IPS-18a (cell line): ENCODE results near the gene CNTN1.

ENCODE experiments used
- H3K27ac ChIP-seq: one replicate; pipeline ENCODE4 v1.5.1; 2013; ENCODE audit warnings: low read length
- H3K27me3 ChIP-seq: one replicate; pipeline ENCODE4 v1.6.1; 2013; ENCODE audit warnings: mild to moderate bottlenecking, low read length; ENCODE audit not compliant: control insufficient read depth, insufficient read depth
- H3K36me3 ChIP-seq: one replicate; pipeline ENCODE4 v1.6.1; 2013; ENCODE audit warnings: low read depth, low read length; ENCODE audit not compliant: control insufficient read depth
- H3K4me1 ChIP-seq: one replicate; pipeline ENCODE4 v1.6.1; 2013; ENCODE audit warnings: low read depth, low read length; ENCODE audit not compliant: control insufficient read depth
- H3K4me3 ChIP-seq: one replicate; pipeline ENCODE4 v1.5.1; 2013; ENCODE audit warnings: low read length
- H3K9ac ChIP-seq: one replicate; pipeline ENCODE4 v1.6.1; 2013; ENCODE audit warnings: mild to moderate bottlenecking, low read length, moderate library complexity
- H3K9me3 ChIP-seq: one replicate; pipeline ENCODE4 v1.6.1; 2013; ENCODE audit warnings: low read depth, low read length; ENCODE audit not compliant: control insufficient read depth

The CNTN1 gene

DNA sequence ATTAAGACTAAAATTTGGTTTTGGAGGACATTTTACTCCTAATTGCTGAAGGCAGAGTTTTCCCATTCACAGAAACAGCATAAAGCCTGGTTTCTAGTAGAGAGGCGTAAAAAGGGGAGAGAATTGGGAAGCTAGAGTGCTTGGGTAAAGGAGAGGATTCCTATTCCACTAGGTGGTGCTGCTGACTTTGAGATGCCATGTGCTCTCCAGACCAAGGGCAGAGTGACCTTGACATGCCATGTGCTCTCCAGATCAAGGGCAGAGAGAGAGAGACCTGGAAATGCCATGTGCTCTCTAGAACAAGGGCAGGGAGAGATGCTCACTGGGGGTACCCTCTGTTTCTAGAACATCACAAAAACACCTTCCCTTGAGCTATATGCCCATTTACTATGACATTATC, 319.7 kb downstream of the CNTN1 start:
- Histone ChIP-seq H3K9me3 (peaks cover 47% of the 10 kb centered on the region), H3K36me3 (no peaks in the 10 kb centered on the region), H3K4me1 (no peaks in the 10 kb centered on the region), H3K4me3 (no peak overlapping the region), H3K27ac (no peak overlapping the region), H3K9ac (no peak overlapping the region), H3K27me3 (no peaks in the 10 kb centered on the region)

DNA sequence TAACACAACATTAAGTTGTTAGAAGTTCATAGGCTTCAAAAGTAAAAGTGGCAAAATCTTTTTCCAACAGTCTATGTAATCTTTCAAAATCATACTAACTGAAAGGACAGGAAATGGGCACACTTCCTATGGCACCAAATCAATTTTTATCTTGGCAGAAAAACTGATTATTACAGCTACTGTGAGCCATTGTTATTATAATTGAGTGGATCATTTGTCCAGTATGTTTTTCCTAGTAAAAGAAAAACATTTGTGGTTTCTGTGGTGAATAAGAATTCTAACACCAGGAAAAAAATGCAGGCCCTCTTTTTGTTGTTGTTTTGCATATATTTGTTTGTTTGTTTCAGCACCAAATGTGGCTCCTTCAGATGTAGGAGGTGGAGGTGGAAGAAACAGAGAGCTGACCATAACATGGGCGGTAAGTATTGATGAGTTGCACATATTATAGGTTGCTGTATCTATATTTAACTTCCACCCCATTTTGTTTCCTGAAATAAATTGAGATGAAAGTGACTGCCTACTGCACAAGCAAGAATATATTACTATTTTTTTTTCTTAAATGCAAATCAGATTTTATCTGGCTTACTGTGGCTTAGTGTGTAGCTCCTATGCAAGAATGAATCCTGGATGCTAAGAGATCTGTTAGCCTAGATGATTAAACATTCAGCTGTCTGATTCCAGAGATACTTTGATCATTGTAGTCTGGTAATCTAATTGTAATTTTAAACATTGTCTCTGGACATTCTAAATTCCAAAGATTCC, 321.8 kb downstream of the CNTN1 start:
- Histone ChIP-seq H3K4me1 (no peaks in the 10 kb centered on the region), H3K9me3 (peaks cover 33% of the 10 kb centered on the region), H3K4me3 (no peak overlapping the region), H3K27me3 (no peaks in the 10 kb centered on the region), H3K27ac (no peak overlapping the region), H3K9ac (no peak overlapping the region), H3K36me3 (no peaks in the 10 kb centered on the region)

DNA sequence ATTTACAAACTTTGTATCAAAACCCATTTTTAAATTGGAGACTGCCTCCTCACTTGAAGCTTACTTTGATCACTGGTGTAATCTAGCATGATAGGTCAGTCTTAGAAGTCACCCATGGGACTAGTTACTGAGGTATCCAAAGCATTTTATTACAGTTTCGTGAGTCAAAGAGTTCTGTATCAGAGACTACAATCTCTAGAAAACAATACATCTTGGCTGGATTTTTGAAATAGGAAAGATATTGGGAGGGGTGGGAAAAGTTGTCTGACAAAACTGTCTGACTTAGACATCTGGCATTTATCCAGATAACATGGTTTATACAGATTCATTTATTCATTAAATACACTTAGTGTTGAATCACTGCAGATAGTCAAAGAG, 322.4 kb downstream of the CNTN1 start:
- Histone ChIP-seq H3K4me1 (no peaks in the 10 kb centered on the region), H3K27me3 (no peaks in the 10 kb centered on the region), H3K9me3 (peaks cover 27% of the 10 kb centered on the region), H3K4me3 (no peak overlapping the region), H3K27ac (no peak overlapping the region), H3K36me3 (no peaks in the 10 kb centered on the region), H3K9ac (no peak overlapping the region)

DNA sequence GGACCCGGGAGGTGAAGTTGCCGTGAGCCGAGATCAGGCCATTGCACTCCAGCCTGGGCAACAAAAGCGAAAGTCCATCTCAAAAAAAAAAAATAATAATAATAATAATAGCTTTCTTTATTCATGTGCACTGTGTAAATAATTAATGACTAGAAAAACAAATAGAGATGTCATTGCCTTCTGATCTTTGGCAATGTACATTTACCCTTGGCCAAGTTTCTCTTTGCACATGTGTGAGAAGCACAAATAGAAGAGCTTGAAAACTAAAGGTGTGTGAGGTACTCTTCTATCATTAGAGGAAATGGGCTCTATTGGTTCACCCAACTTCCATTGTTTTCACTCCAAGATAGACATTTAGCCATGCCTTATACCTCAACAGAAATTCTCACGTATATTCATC, 325.8 kb downstream of the CNTN1 start:
- no peaks in the 10 kb centered on the region for H3K36me3 ChIP-seq
- H3K9me3 ChIP-seq: no peaks in the 10 kb centered on the region
- no peak overlapping the region for H3K27ac ChIP-seq
- no peak overlapping the region for H3K9ac ChIP-seq
- no peaks in the 10 kb centered on the region for H3K27me3 ChIP-seq
- H3K4me3 ChIP-seq: no peak overlapping the region
- no peaks in the 10 kb centered on the region for H3K4me1 ChIP-seq

DNA sequence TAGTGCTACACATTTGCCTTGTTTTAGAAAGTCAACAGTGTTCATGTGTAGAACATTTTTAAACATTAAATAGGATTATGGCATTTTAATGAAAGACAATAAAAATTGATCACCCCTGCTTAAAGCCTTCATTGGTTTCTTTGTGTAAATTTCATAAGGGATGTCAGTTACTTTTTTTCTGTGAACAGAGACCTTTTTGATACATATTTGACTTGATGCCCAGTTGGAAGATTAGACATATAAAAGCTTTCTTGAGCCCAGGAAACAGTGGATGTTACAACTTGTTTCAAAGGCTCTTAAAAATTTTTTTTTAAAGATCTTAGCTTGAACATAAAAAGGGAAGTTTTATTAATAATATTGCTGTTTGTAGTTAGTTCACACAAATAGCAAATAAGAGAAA, 327.2 kb downstream of the CNTN1 start:
- H3K36me3 ChIP-seq: no peaks in the 10 kb centered on the region
- H3K27ac ChIP-seq: no peak overlapping the region

DNA sequence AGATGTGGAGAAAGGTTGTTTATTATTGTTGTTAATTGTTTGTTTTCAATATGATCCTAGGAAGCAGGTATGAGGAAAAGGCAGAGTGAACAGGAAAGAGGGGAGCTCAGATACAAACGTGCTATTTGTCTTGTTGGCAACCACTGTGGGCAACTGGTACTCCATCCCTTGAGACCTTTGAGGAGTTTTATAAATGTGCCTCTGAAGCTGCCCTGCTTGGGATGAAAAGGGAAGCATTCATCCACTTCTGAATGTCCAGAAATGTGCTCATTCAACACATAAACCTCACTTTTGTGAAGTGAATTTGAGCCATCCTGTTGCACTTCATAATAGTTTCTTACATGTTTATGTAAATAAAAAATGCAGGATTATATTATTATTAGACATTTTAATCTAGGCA, 331.6 kb downstream of the CNTN1 start:
- H3K4me3 ChIP-seq: no peak overlapping the region
- no peaks in the 10 kb centered on the region for H3K4me1 ChIP-seq
- no peaks in the 10 kb centered on the region for H3K9me3 ChIP-seq
- H3K9ac ChIP-seq: no peak overlapping the region
- no peak overlapping the region for H3K27ac ChIP-seq
- H3K36me3 ChIP-seq: no peaks in the 10 kb centered on the region
- no peaks in the 10 kb centered on the region for H3K27me3 ChIP-seq

More for the DNA sequence above, 327.2 kb downstream of the CNTN1 start:
- H3K27me3 ChIP-seq: no peaks in the 10 kb centered on the region
- H3K4me3 ChIP-seq: no peak overlapping the region
- no peak overlapping the region for H3K9ac ChIP-seq
- H3K9me3 ChIP-seq: no peaks in the 10 kb centered on the region
- H3K4me1 ChIP-seq: no peaks in the 10 kb centered on the region

DNA sequence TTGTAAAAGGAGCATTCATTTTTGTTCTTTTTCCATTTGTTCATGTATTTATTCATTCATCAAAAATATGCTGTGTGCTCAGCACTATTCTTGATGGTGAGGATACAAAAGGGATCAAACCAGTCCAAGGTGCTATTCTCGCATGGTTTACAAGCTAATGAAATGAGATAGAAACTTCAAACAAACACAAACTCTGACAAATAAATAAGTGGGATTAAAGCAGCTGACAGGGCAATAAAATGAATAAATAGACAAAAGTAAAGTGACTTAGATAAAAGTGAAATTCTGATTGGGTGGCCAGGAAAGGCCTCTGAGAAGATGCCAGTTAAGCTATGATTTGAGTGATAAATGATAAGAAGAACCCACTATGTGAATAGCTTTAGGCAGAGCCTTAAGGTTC, 333.9 kb downstream of the CNTN1 start:
- no peak overlapping the region for H3K27ac ChIP-seq
- H3K4me3 ChIP-seq: no peak overlapping the region
- no peaks in the 10 kb centered on the region for H3K9me3 ChIP-seq
- H3K4me1 ChIP-seq: no peaks in the 10 kb centered on the region
- no peak overlapping the region for H3K9ac ChIP-seq
- H3K27me3 ChIP-seq: no peaks in the 10 kb centered on the region
- H3K36me3 ChIP-seq: no peaks in the 10 kb centered on the region

DNA sequence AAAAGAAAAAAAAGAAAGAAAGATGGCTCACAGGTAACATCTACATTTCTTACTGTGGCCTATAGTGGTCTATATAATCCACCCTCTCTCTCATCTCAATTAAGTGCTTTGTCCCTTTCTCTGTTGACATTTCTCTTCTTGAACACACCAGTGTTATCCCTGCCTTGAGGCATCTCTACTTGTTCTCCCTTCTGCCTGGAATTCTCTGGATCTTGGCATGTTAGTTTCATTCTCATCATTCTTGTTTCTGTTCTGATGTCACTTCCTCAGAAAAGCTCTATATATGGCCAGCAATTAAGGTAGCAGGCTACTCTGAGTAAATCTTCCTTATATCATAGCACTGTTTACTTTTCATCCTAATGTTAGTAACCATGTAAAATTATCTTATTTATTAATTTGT, 340.1 kb downstream of the CNTN1 start:
- H3K27me3 ChIP-seq: no peaks in the 10 kb centered on the region
- H3K9ac ChIP-seq: no peak overlapping the region
- H3K4me3 ChIP-seq: no peak overlapping the region
- no peak overlapping the region for H3K27ac ChIP-seq
- no peaks in the 10 kb centered on the region for H3K36me3 ChIP-seq
- H3K9me3 ChIP-seq: no peaks in the 10 kb centered on the region
- no peaks in the 10 kb centered on the region for H3K4me1 ChIP-seq

DNA sequence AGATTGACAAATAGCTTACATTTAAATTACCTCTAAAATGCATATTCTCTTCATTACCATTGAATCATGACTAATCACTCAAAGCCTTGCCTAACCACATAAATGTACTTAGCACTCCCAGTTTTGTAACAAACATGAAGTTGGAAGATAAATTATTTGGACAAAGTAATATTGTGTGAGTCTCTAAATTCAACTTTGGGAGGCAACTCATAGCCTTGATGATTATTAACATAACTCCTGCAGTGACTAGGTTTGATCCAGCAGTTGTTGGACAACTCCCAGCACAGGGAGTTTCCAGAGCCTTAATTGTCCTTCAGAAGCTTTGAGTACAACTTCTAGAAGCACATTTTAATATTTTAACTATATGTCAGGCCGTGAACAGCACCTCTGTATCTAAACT, 342.4 kb downstream of the CNTN1 start:
- H3K27me3 ChIP-seq: no peaks in the 10 kb centered on the region
- H3K9ac ChIP-seq: no peak overlapping the region
- H3K27ac ChIP-seq: no peak overlapping the region
- H3K4me1 ChIP-seq: no peaks in the 10 kb centered on the region
- H3K9me3 ChIP-seq: no peaks in the 10 kb centered on the region
- H3K4me3 ChIP-seq: no peak overlapping the region
- no peaks in the 10 kb centered on the region for H3K36me3 ChIP-seq

DNA sequence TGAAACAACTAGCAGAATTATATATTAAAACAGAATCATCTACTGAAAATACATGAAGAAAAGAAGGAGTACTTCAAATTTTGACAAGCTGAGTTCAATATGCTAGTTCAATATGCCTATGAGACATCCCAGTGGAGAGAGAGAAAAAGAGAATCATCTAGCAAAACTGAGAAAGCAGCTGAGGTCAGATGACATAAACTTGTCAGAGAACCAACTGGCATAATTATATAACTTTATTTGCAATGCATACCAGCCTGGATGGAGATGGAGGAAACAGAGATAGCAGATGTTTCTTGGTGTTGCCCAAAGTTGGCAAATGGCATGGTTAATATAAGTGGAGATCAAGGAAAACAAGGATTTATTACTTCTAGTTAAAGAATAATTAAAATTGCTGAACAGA, 347.2 kb downstream of the CNTN1 start:
- Histone ChIP-seq H3K27me3 (no peaks in the 10 kb centered on the region), H3K9ac (no peak overlapping the region), H3K27ac (no peak overlapping the region), H3K36me3 (no peaks in the 10 kb centered on the region), H3K9me3 (no peaks in the 10 kb centered on the region), H3K4me3 (no peak overlapping the region), H3K4me1 (no peaks in the 10 kb centered on the region)

DNA sequence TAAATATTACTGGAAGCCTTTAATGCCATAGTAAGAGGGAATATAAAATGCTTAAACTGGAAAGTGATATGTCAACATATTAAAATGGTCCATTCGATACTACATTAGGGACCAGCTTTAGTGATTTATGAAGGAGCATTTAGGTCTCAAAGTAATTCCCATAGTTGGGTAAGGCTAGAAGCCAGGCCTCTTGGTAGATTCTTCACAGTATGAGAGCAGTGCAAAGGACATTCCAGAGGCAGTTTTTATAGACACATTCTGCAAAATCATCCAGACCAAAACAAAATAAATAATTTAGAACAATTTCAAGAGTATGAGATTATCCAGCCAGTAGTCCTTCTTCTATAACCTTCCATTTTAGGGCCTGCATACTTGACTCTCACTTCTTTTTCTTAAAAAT, 353.3 kb downstream of the CNTN1 start:
- Histone ChIP-seq H3K27ac (no peak overlapping the region), H3K9me3 (no peaks in the 10 kb centered on the region), H3K9ac (no peak overlapping the region), H3K27me3 (no peaks in the 10 kb centered on the region), H3K4me3 (no peak overlapping the region), H3K4me1 (no peaks in the 10 kb centered on the region), H3K36me3 (no peaks in the 10 kb centered on the region)

DNA sequence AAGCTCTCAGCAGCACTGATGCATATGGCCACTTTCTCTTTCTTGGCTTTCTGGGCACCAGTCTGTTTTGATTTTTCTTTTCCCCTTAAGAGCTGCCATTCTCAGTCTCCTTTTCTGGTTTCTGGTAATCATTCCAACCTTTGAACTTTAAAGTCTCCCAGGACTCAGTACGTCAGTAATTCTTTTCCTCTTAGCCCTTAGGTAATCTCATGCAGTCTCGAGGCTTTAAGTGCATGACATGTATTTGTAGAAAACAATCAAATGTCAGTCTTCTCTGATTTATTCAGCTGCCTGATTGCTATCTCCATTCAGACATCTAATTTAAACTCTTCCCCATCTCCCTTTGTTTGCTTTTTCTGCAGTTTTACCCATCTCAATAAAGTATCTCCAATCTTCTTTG, 356.8 kb downstream of the CNTN1 start:
- Histone ChIP-seq H3K9me3 (no peaks in the 10 kb centered on the region), H3K4me1 (no peaks in the 10 kb centered on the region), H3K36me3 (no peaks in the 10 kb centered on the region), H3K9ac (no peak overlapping the region), H3K27ac (no peak overlapping the region), H3K4me3 (no peak overlapping the region), H3K27me3 (no peaks in the 10 kb centered on the region)
